Astrocyte of the spinal cord (primary cell): Measurements from ENCODE around the gene SFXN5.

Source experiments
- DNase-seq: peaks from one replicate; pipeline ENCODE4 v3.0.0; 2011; ENCODE audit warnings: low read depth, low spot score
- H3K4me3 ChIP-seq: 2 replicates; pipeline ENCODE4 v1.5.1; 2011; ENCODE audit warnings: low read depth, mild to moderate bottlenecking, low read length, moderate library complexity
- in situ Hi-C: cut with HindIII; loops from 2 replicates; pipeline ENCODE4 v1.10.0; 2017; ENCODE audit warnings: low sequenced_read_pairs
- TF ChIP-seq, protein P1 (sequence below): IDR thresholded peaks from 2 replicates; pipeline ENCODE4 v1.5.1; 2012; ENCODE audit warnings: low read depth, mild to moderate bottlenecking, low read length, inconsistent platforms

The SFXN5 gene

DNA sequence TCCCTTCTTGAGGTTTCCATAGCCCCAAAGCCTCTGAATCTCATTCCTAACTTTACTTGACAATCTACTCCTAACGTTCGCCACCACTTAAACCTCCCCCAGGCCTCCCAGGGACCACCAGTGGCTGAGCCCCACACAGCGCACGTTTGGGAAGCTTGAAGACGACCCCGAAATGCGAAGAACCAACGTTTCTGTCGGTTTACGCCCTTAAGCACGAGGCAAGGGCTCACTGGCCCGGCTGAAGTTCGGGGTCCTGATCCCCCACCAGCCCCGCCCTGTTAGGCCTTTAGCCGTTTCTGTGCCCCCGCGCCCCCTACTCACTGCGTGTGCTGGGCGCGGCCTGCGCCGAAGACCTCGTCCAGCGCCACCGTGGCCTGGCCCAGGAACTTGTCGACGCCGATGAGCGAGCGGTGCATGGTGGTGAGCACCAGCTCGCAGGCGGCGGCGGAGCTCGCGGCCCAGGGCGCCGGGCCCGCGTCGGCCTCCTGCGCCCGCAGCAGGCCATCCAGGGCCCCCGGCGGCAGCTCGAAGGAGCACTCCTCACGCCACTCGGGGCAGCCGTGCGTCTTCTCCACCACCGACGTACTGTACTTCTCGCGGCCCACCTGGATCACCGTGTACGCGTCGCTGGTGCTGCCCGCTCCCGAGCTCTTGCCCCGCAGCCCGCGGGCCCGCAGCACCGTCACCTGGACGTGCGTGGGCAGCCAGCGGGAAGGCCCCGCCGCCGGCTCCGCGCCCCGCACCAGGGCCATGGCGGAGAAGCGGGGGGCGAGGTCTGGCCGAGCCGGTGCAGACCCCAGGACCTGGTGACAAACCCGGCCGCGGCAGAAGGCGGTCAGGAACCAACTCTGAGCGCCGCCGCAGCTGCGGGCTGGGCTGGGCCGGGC lies 40.8 kb upstream of the SFXN5 start:
- TF ChIP-seq, protein P1, sequence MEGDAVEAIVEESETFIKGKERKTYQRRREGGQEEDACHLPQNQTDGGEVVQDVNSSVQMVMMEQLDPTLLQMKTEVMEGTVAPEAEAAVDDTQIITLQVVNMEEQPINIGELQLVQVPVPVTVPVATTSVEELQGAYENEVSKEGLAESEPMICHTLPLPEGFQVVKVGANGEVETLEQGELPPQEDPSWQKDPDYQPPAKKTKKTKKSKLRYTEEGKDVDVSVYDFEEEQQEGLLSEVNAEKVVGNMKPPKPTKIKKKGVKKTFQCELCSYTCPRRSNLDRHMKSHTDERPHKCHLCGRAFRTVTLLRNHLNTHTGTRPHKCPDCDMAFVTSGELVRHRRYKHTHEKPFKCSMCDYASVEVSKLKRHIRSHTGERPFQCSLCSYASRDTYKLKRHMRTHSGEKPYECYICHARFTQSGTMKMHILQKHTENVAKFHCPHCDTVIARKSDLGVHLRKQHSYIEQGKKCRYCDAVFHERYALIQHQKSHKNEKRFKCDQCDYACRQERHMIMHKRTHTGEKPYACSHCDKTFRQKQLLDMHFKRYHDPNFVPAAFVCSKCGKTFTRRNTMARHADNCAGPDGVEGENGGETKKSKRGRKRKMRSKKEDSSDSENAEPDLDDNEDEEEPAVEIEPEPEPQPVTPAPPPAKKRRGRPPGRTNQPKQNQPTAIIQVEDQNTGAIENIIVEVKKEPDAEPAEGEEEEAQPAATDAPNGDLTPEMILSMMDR = no peak
- peak overlapping the region; percentile 63 for H3K4me3 ChIP-seq
- in situ Hi-C loops = no loop called here
- DNase-seq = peak; percentile 36

DNA sequence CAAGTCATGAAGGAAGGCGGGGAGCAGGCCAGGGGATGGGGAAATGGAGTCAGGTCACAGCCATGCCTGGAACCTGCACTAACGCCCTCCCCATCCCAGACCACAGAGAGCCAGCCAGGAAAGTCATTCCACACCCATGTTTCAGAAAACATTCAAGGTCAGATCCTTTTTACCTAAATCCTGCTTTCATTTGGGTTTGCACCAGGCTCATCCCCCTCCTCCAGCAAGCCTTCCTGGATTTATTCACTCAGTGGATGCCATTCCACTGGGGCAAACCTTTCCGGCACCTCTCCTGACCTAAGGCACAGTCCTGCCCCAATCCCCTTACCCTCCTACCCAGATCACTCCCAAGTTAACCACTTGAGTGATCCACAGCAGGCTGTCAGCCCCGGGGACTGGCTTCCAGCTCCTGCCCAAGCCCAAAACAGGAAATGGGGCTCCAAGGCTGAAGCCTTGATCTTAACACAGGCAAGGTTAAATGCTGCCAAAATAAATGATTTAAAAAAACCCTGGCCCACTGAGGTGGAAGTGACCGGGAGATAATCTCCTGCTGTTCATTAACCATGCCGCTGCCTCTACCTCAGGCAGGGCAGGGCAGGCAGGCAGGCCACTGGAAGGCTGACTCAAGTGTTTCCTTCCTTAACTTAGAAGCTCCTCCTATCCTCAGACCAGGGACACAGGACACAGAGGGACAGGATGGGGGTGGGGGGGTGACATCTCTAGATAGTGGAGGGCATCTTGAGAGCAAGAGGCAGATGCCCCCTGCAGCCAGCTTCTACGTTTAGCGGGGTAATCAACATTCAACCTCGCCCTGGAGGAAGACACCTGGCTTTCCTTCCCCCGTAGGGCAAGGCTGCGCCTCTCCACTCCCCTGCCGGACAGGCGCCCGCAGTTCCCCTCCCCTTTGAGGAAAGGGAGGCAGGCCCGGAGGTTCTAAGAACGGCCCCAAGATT lies 39.8 kb upstream of the SFXN5 start:
- in situ Hi-C loops = no loop called here
- peak overlapping the region; percentile 63 for H3K4me3 ChIP-seq
- DNase-seq = peak; percentile 58
- TF ChIP-seq, protein P1 = no peak

DNA sequence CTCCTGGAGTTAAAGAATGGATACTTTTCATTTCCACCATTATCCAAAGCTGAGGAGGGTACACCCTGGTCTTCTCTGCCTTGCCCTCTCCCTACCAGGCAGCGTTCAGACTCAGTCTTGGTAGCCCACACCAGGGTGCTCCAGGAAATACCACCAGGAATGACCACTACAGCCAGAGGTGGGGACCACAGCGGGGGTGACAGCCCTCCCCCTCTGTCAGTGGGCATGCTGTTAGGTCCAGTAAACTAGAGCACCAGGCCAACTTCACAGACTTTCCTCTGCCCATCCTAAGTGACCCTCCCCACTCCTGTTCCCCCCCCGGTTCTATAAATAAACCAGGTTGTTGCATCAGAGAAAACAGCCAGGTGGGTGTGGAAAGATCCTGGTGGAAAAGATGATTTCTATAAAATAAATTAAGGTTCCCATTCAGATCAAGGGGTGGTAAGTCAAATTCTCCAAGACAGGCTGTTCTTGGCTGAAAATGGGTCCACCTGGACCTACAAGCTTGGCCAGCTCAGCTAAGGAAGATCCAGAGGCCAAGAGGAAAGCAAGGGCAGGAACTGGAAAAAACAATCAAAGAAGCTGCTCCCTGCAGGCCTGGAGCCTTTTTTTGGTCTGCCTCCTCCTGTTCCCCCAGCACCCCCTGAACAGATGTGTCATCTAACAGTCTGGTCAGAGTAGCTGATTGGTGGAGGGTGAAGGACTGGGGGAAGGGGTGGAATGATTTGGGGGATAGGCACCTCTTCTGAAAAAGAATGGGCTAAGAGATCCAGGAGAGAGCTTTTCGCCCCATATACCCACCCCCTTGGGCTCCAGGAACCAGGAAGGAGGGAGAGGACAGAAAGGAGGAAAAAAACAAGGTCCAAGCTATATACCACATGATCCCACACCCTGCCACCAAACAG lies 38.9 kb upstream of the SFXN5 start:
- TF ChIP-seq, protein P1 = no peak
- in situ Hi-C loops = no loop called here
- H3K4me3 ChIP-seq = peak overlapping the region; percentile 63
- peak; percentile 33 for DNase-seq

DNA sequence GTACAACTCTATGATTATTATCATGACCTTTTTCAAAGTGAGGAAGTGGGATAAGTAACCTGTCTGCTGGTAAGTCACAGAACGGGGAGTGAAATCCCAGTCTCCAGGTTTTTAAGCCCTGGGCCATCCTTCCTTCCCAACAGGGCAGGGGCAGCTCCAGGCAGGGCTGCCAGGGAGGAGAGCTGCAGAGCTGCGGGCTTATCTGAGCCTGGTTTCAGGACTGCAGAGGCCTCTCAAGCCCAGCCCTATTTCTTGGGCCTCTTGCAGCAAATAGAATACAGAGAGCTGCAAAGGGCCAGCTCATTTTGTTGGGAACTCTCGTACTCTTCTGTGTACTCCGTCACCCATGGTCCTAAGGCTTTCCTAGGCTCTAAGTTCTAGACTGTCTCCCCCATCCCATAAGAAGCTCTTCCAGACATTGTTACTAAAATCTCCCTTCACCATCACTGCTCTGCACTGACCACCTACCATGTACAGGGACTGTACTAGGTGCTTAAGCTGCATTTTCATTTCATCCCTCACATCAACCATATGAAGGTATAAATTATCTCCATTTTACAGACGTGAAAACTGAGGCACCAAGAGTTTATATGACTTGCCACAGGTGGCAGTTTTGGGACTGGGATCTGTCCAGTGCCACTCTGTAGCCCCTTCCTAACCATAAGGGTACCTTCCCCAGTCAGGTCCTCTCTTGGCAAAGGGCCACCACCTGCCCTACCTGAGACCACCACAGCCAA lies 38.1 kb upstream of the SFXN5 start:
- no peak overlapping the region for H3K4me3 ChIP-seq
- no peak for DNase-seq
- in situ Hi-C loops = no loop called here
- TF ChIP-seq, protein P1 = no peak

DNA sequence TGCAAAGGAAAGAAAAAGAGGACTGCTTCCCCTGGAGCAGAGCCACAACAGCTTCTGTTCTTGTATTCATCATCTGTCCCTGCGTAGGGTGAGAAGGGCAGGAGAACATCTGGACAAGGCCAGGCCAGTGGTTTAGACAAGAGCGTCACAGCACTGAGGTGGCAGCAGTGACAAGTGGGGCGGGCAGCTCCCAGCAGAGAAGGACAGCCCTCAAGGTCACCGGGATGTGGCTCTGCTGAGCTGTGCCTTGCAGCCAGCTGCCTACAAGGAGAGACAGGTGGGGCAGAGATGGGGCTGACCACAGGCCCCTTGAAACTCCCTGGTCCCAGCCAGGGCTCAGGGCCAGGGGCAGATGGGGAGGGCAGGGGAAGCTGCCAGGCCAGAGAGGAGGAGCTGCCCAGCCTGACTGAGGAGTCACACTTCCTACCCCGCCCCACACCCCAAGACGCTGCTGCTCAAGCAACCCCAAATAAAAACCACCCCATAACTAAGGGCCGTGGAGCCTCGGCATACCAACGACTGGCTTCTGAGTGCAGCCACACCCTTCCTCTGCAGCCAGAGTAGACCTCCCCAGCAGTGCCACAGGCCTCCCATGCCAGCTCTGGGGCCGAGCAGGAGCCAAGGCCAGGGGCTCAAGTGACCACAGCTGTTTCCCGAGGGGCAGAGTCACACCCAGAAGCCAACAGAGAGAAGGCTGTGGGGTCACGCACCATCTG lies 35.9 kb upstream of the SFXN5 start:
- H3K4me3 ChIP-seq = no peak overlapping the region
- no peak for DNase-seq
- in situ Hi-C loops = no loop called here
- TF ChIP-seq, protein P1 = no peak
